CMK (cell line): ENCODE results near the gene DHX35.
"Not testable (repeated sequence)": the region's sequence is repeated elsewhere in the genome, so short reads cannot be mapped to it uniquely, and the experiment has no call there.

Source experiments
- DNase-seq: peaks from one replicate; pipeline ENCODE4 v3.0.0-alpha.2; 2010; ENCODE audit warnings: low read depth

The DHX35 gene

DNA sequence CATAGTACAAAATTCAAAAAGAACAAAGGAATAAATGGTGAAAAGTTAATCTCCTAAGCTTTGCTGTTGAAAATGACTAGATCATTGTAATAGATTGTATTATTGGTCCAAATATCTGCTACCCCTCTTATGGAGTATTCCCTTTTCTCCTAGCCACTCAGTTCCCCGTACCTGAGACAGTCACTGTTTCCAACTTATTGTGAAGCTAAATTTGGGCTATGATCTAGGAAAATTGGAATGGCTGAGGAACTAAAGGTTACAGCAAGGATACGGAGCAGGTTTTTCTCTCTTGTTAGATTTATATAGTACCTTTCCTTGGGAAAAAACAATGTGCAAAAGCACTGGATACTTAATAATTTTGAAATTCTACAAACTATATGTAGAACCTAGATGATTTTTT, 17.3 kb downstream of the DHX35 start:
- DNase-seq = no peak

DNA sequence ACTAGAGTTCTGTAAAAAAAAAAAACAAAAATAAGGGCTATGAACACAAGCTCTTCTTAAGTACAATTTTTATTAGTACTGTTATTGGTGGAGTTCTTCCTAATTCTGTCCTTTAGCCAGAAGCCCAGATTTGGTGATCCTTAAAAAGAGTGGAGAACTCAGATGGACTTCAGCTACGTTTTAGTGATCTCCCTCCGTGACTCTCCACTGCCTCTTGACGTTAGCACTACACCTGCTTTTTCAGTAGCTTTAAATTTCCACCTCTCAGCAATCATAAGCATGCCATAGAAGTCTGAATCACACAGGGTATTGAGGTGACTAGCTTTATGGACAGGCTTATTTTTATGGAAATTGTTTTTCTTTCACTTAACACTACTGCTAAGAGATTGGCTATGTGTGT, 17.7 kb downstream of the DHX35 start:
- no peak for DNase-seq

DNA sequence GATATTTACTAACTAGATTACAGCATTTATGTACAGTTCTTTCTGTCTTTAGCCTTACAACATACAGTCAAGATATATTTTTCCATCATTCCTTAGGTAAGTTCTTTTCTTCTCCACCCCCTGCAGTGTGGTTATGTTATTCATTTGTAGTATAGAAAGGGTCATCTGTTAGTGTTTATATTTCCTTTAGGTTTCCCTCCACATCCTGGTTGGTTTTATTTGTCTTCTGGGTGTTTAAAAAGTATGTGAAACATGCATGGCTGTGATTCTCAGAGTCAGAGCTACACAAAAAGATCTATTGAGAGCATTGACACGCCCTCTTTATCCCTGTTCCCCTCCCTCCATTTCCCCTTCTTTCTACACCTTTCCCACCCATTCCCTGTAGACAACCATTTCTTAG, 20.1 kb downstream of the DHX35 start:
- no peak for DNase-seq

GRCh38 chr20:38985060-38985459, 22.9 kb downstream of the DHX35 start:
- DNase-seq = no peak

DNA sequence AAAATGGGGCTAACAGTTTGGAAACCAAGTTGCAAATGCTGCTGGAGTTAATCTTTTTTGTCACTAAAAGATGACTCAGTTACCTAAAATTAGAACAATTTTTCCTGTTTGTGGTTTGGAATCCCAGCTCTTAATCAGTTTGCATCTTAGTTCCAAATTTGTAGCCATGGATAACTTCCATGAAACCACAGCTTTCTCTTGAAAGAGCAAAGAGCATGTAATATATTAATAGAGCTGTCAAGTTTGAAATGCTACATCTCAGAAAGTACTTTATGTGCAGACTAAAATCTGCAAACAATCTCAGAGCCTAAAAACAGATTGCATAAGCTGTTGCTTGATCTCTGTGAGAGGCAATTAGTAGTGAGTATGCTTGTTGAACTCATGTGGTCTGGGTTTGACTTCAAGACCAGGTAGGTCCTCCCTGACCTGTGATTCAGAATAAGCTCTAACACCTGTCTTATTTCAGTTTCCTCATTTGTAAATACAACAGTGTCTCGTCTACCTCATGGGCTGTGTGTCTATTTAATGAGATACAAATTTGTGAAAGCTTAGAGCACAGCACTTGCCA, 23.5 kb downstream of the DHX35 start:
- DNase-seq = no peak

- DNase-seq = no peak
Observed at GRCh38 chr20:38986663-38987062, 24.5 kb downstream of the DHX35 start.

GRCh38 chr20:38987777-38988176, 25.6 kb downstream of the DHX35 start:
- no peak for DNase-seq

- no peak for DNase-seq
Observed at GRCh38 chr20:38990728-38991127, 28.6 kb downstream of the DHX35 start.

- no peak for DNase-seq
Observed at GRCh38 chr20:38991814-38992704, 29.9 kb downstream of the DHX35 start.

DNA sequence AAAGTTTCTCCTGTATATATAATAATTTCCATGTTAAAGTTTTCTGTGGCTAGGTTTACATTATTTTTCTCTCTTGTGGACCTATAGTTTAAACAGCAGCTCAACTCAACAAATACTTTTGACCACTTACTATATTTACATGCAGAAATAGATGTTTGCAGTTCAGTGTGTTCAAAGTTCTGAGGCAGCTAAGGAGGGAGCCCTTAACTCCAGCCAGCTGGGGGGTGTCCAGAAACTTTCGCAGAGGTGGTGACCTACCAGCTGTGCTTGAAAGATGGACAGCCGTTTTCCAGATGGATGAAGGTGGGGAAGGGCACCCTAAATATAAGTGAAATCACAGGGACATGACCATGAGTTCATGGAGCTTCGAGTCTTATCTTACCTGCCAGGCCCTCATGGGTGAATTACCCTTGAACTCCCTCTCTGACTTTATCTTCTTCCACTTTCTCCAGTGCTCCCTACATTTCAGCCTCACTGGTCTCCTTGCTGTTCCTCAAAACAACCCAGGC, 33.4 kb downstream of the DHX35 start:
- no peak for DNase-seq

DNA sequence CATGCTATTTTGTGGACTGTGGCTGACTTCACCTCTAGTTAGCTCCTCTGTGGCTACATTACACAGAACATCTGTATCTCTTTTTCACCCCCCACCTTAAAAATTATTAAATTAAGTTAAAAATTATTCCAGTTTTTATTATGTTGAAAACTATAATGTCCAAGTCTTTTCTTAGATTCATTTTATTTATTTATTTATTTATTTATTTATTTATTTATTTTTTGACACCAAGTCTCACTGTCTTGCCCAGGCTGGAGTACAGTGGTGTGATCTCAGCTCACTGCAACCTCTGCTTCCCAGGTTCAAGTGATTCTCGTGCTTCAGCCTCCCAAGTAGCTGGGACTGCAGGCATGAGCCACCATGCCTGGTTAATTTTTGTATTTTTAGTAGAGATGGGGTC, 34.7 kb downstream of the DHX35 start:
- not testable (repeated sequence) for DNase-seq

GRCh38 chr20:38997622-38998021, 35.5 kb downstream of the DHX35 start:
- DNase-seq = no peak

- DNase-seq = no peak
Observed at GRCh38 chr20:38999217-38999616, 37.1 kb downstream of the DHX35 start.

DNA sequence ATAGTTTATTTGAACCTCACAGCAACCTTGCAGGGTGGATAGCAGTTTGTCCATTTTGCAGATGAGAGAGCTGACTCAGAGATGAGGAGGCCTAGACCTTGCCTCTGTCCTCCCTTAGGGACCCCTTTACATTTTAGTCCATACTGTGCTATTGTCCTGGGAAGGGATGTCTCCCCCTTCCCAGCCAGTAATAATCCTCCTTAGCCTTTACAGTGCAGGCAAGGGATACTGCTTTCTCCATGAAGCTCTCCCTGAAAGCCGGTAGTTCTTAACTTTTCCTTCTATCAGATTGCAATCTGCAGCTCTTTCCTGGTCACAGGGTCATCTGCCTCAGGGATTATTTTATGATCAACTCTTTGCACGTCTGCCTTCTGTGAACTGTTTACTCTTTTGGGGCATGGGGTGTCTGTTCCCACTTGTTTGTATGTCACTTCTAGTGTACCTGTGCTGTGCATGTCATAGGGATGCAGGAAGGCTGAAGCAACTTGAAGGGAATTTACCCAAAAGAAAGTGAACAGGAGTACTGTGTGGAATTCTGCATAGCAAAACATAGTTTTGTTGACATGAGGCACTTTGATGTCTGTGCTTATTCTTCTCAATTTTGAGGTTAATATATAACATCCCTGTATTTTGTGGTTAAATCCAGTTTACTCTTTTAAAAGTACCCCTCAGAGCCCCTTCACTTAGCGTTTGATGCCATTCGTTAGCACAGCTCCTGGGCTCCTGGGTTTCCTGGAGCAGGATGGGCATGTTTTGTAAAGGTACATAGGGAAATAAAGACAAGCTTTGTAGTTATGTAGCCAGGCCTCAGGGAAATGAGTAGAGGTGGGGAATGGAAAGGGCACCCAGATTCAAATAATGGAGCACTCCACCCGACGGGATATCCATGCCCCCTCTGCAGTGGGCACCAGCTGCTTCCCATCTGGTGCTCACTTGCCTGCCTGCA, 38.1 kb downstream of the DHX35 start:
- DNase-seq = no peak

DNA sequence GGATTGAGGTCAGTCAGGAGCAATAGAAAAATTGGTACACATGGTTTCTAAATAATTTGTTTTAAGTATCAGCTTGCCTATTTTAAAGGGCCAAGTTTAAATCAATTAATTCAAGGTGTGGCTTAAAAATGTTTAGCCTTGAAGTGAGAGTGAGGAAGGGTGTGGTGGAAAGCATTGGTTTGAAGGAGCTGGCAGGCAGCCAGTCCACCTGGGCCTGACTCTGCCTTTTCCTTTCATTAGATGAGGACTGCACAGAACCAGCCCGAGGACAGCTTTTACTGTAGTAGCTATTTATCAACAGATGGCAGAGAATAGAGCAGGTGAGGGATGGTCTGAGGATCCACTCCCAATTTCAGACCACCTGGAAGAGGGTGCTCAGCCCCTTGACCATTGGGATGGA, 42.4 kb downstream of the DHX35 start:
- no peak for DNase-seq

DNA sequence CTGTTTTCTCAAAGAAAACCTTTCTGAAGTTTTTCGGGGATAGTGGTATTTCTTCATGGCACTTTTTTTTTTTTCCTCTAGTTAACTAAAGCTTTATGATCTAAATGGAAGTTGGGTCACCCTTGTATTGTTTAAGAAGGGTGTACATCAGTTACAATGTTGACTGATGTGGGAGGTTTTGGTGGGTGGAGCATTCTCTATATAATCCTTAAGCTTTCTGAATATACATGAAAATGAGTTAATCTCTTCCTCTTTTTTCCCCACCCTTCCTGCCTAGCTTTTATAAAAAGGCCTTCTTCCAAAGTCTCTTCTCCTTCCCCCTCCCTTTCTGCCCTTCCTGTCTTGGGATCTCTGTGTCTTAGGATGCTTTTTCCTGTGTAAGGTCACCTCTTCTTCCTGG, 47.2 kb downstream of the DHX35 start:
- no peak for DNase-seq

DNA sequence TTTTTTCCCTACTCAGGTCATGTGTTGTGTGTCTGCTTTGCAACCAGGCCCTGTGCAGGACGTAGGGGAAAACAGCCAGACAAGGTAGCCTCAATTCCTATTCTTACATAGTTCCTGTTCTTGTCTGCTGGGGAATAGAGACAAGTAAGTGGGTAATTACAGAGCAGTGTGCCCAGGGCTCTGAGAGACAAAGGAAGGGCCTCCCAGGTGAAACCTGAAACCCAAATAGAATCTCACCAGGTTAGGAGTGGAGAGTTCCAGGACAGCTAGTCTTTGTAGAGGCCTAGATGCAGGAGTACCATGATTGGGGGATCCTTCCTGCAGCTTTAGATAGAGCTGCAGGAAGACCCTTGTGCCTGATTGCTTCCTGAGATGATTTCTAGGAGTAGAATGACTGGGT, 48.4 kb downstream of the DHX35 start:
- no peak for DNase-seq

- no peak for DNase-seq
Observed at GRCh38 chr20:39013662-39014109, 51.5 kb downstream of the DHX35 start.

GRCh38 chr20:39016041-39016440, 53.9 kb downstream of the DHX35 start:
- no peak for DNase-seq

GRCh38 chr20:39016506-39016905, 54.4 kb downstream of the DHX35 start:
- DNase-seq = no peak

DNA sequence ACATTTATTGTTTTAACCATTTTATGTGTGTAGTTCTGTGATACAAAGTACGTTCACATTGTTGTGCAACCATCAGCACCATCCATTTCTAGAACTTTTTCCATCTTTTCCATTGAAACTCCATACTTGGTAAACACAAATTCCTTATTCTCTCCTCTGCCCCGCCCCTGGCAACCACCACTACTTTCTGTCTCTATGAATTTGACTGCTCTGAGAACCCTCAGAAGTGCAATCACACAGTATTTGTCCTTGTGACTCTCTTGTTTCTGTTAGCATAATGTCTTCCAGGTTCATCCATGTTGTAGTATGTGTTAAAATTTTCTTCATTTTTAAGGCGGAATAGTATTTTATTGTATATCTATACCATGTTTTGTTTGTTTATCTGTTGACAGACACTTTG, 56.9 kb downstream of the DHX35 start:
- no peak for DNase-seq

GRCh38 chr20:39019805-39020325, 57.7 kb downstream of the DHX35 start:
- DNase-seq = no peak
